HG02938 (cell line): ENCODE data around the gene SH3BP1.

Source experiments
- ATAC-seq: cut with Tn5 transposase; IDR thresholded peaks from one replicate; pipeline ENCODE4 v1.9.1; 2021; ENCODE audit warnings: mild to moderate bottlenecking, moderate library complexity; ENCODE audit not compliant: unreplicated experiment

SH3BP1 gene

DNA sequence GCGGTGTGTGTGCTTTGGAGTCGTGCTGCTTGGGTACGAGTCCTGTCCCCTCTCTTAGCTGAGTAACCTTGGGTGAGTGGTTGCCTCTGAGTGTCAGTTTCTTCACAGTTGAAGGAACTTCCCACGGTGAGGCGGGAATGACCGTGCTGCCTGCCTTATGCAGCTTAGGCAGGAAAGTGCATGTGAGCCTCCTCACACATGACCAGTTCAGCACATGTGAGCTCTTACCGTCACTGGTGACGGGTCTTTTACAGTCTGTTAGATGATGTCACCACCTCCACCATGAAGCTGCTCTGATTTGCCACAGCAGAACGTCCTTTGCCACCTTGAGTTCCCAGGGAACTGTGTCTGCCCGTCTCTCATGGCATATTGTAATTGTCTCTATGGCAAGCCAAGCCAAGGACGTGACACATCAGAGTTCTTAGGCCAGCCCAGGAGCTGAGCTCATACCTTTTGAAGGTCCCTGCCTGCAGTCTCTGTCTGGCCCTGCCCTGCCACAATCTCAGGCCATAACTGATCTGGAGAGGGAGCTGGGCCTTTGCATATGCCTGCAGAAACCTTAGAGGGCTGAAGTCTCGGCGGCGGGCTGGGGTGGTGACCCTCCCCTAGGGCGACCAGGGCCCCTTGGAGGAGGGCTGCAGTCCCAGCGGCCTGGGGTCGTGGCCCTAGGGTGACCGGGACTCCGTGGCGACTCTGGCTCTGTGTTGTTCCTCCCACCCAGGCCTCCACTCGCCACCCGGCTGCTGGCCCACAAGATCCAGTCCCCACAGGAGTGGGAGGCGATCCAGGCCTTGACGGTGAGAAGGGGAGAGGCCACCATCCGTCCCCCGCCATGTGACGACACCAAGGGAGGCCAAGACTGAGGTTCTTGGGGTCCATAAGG lies 23.0 kb upstream of the SH3BP1 start:
- no peak for ATAC-seq

GRCh38 chr22:37617431-37617830 lies 22.0 kb upstream of the SH3BP1 start:
- ATAC-seq: no peak

DNA sequence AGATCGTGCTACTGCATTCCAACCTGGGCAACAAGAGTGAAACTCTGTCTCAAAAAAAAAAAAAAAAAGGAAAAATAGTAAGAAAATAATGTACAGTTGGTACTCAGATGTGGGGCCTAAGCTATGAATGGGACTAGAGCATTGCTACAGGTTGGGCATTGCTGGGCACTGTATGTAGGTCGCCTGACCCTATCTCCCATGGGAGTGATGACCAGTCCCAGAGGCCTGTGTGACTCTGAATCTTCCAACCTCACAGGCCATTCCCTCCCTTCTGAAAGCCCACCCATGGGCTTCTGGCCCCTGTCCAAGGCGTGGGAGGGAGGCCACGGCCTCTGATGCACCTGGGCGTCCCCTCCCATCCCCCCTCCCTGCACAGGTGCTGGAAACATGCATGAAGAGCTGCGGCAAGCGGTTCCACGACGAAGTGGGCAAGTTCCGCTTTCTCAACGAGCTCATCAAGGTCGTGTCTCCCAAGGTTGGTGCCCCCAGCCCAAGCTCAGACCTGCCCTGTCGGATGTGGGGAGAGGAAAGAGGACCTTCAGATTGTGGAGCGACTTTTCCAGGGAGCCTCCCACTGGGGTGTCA lies 21.3 kb upstream of the SH3BP1 start:
- ATAC-seq: no peak

DNA sequence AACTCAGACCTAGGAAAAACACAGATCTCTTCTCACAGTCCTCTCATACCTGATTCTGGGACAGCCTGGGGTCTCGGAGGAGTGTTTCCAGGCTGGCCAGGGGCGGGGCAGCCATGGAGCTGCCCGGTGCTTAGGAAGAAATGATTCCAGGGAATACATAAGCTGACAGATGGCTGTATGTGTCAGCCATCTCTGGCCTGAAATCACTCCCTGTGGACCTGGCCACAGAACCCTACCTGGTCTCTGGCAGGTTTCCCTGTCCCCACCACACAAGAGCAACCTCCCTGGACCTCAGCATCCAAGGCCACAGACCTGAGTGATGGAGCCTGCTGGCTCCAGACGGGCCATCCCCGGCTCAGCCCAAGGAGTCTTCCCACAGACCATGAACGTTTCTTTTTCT lies 20.8 kb upstream of the SH3BP1 start:
- ATAC-seq: no peak

- ATAC-seq: no peak
Observed at GRCh38 chr22:37619991-37620390, 19.5 kb upstream of the SH3BP1 start.

DNA sequence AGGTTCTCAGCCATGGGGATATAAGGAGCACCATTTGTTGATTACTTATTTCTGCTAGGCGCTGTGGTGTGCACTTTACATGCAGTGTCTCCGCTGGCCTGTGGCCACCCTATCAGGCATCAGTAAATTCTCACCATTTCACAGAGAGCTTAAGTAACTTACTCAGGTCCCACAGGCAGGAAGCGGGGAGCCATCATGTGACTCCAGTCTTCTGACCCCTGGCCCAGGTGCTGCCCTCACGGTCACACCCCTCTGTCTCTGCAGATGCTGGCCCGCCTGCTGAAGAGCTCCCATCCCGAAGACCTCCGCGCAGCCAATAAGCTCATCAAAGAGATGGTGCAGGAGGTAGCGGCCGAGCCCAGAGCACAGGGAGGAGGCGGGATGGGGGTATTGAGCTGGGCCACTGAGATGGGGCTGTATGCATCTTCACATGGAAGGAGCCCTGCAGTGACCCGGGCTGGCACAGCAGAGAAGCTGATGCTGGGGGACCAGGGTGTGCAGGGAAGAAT lies 18.1 kb upstream of the SH3BP1 start:
- ATAC-seq: no peak

GRCh38 chr22:37623075-37624016 lies 16.1 kb upstream of the SH3BP1 start:
- ATAC-seq: no peak

DNA sequence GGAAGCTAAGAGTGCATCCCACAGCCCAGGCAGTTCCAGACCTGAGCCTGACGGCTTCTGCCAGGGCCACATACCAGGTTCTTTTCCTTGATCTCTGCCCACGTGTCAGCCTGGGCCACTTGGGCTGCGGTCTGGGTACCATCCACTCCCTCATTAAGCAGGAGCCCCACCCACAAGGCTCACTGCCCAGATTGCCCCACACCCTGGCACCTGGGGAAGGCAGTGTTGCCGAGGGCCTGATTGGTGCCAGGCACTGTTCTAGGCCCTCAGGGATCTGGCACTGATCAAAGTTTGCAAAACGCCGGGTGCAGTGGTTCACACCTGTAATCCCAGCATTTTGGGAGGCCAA lies 15.5 kb upstream of the SH3BP1 start:
- no peak for ATAC-seq

- ATAC-seq: no peak
Observed at GRCh38 chr22:37624876-37625275, 14.6 kb upstream of the SH3BP1 start.

DNA sequence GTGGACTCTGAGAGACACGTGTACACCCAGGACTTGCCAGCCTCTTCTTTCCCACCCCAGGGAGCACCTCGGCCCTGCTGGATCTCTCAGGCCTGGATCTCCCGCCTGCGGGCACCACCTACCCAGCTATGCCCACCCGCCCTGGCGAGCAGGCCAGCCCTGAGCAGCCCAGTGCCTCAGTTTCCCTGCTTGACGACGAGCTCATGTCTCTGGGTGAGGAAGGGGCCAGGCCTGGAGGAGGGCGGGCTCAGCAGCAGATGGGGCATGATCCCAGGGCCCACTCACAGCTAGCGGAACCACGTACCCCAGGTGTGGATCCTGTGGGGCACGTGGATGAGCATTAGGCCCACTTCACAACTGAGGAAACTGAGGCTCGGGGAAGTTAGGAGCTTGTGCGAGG lies 13.7 kb upstream of the SH3BP1 start:
- no peak for ATAC-seq

DNA sequence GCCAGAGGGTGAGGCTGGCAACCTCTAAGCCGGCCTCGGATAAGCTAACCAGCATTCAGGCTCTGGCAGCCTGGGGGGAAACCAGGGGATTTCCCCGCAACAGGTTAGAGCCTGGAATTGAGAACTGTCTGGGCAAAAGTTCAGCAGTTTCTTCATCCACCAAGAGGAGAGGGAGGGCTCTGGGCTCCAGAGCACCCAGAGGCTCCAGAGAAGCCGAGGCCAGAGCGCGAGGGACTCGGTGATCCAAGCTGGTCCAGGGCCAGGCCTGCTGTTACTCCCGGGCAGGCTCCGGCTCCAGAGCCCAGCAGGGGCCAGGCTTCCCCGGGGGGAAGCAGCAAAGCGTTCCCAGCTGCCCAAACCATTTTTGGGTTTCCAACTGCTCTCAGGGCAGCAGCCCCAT lies 13.3 kb upstream of the SH3BP1 start:
- no peak for ATAC-seq

DNA sequence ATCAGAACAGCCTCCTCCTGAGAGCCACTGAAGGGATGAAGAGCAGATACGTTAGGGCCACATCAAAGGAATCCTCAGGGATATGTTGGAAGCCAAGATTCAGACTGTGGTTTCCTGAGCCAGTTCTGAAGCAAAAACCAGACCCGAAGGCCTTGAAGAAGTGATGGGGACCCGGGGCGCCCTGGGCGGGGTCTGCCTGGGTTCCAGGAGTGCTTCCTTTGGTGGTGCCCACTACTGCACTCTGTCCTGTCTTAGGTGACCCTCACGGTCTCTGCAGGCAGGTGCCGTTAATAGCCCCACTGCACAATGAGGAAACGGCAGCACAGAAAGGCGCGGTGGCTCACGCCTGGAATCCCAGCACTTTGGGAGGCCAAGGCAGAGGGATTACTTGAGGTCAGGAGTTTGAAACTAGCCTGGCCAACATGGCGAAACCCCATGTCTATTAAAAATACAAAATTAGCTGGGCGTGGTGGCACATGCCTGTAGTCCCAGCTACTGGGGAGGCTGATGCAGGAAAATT lies 12.9 kb upstream of the SH3BP1 start:
- ATAC-seq: no peak

DNA sequence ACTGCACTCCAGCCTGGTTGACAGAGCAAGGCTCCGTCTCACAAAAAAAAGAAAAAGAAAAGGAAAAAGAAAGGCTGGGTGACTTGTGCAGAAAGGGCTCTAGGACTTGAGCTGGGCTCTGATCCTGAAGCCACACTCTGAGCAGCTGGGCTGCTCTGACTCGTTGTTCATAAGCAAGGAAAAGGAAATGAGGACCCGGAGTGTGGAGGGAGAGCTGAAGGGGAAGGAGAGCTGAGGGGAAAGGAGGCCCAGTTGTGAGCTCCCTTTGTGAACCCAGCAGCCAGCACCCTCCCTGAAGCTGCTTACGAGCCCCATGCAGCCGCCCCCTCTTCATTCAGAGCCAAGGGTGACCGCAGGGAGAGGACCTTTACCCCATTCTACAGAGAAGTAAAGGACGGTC lies 12.3 kb upstream of the SH3BP1 start:
- no peak for ATAC-seq

DNA sequence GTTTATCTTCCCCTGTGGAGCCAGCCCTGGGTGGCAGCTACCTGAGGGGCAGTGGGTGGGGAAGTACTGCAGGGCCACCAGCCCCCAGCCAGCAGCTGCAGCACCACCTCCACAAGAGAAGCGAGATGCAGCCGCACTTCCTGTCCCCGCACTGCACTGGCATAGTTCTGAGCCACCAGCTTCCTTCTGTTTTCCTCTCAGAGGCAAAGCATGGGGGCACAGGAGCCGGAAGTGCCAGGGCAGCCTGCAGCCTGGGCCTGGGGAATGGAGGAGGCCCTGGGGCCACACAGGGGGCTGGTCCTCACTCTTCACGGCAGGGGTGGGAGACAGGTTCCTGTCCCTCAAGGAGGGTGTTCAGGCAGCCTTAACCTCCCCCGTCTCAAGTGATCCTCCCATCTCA lies 11.9 kb upstream of the SH3BP1 start:
- ATAC-seq: no peak

DNA sequence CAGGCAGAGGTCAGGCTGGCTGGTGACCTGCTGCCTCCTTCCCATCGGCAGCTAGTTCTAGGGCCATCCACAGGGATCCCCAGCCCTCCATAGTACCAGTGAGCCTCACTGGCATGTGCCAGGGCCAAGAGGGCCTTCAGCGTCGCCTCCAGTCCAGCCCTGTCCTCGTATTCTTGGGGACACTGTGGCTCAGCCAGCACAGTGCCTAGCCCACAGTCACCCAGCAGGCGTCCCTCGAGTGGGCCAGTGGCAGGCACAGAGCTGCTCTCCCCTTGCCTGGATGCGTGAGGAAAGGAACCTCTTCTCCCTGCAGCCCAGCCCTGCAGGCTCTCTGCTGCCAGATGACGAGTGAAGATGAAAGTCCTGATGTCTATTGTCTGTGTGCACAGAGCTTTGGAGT lies 10.6 kb upstream of the SH3BP1 start:
- ATAC-seq: no peak

- no peak for ATAC-seq
Observed at GRCh38 chr22:37629928-37630327, 9.5 kb upstream of the SH3BP1 start.

GRCh38 chr22:37630839-37631435 lies 8.5 kb upstream of the SH3BP1 start:
- ATAC-seq: no peak

GRCh38 chr22:37631448-37632173 lies 7.9 kb upstream of the SH3BP1 start:
- no peak for ATAC-seq

- ATAC-seq: no peak
Observed at GRCh38 chr22:37632174-37633088, 7.0 kb upstream of the SH3BP1 start.
